Measurements from ENCODE around the gene PTPRD. TPM values are rescaled to one million over a fixed set of nuclear protein-coding genes. Genes with fewer than 3 reads are reported as not detected.

Gene PTPRD
- total and polyA plus RNA-seq, 2 donors (not counting 1 experiment from before 2014, with no cell fraction given), result 0.35 to 4.8 TPM

- H3K27ac ChIP-seq (ENCODE audit: insufficient read depth, low read length), result no peak overlapping the region
- H3K27me3 ChIP-seq (ENCODE audit: control insufficient read depth, insufficient read depth, low read length), result no peaks in the 10 kb centered on the region
- DNase-seq (ENCODE audit: low read depth in 2 of 2), result no peak
- no peaks in the 10 kb centered on the region for H4K20me1 ChIP-seq (ENCODE audit: control insufficient read depth, extremely low read depth, insufficient read depth, low read length)
- TF ChIP-seq EZH2 (IDR thresholded peaks at IDR 0.05; ENCODE audit: low read length, missing control alignments), result no peak
- H3K4me3 ChIP-seq (replicated peaks in 1 of 4; ENCODE audit: control extremely low read depth in 1 of 4, insufficient read depth in 1 of 4, low read depth in 3 of 4, low read length in 4 of 4), result no peak overlapping the region
- H3K79me2 ChIP-seq (ENCODE audit: control insufficient read depth, insufficient read depth, low read length), result no peaks in the 10 kb centered on the region
- H2AFZ ChIP-seq (ENCODE audit: low read length), result no peak overlapping the region
- H3K9ac ChIP-seq (ENCODE audit: insufficient read depth, low read length), result no peak overlapping the region
- no peak overlapping the region for H3K4me2 ChIP-seq (ENCODE audit: extremely low read depth, insufficient read depth, low read length)
- H3K36me3 ChIP-seq (ENCODE audit: control insufficient read depth, insufficient read depth, low read length), result no peaks in the 10 kb centered on the region
- no peaks in the 10 kb centered on the region for H3K4me1 ChIP-seq (ENCODE audit: control insufficient read depth, extremely low read depth, insufficient read depth, low read length)
- H3K9me3 ChIP-seq (ENCODE audit: control insufficient read depth, insufficient read depth, low read depth, low read length), result no peaks in the 10 kb centered on the region
Observed at GRCh38 chr9:9598723-9599122, 1014.1 kb downstream of the PTPRD start.

- H3K4me3 ChIP-seq (replicated peaks in 1 of 4; ENCODE audit: control extremely low read depth in 1 of 4, insufficient read depth in 1 of 4, low read depth in 3 of 4, low read length in 4 of 4), result no peak overlapping the region
Observed at GRCh38 chr9:9592104-9592503, 1020.7 kb downstream of the PTPRD start.

GRCh38 chr9:9585920-9586319, 1026.9 kb downstream of the PTPRD start:
- Histone ChIP-seq H3K4me3 (replicated peaks in 1 of 4; ENCODE audit: control extremely low read depth in 1 of 4, insufficient read depth in 1 of 4, low read depth in 3 of 4, low read length in 4 of 4) (no peak overlapping the region), H3K9ac (ENCODE audit: insufficient read depth, low read length) (no peak overlapping the region), H2AFZ (ENCODE audit: low read length) (no peak overlapping the region), H3K27me3 (ENCODE audit: control insufficient read depth, insufficient read depth, low read length) (no peaks in the 10 kb centered on the region), H3K4me1 (ENCODE audit: control insufficient read depth, extremely low read depth, insufficient read depth, low read length) (no peaks in the 10 kb centered on the region), H4K20me1 (ENCODE audit: control insufficient read depth, extremely low read depth, insufficient read depth, low read length) (no peaks in the 10 kb centered on the region), H3K9me3 (ENCODE audit: control insufficient read depth, insufficient read depth, low read depth, low read length) (no peaks in the 10 kb centered on the region), H3K79me2 (ENCODE audit: control insufficient read depth, insufficient read depth, low read length) (no peaks in the 10 kb centered on the region), H3K36me3 (ENCODE audit: control insufficient read depth, insufficient read depth, low read length) (no peaks in the 10 kb centered on the region), H3K27ac (ENCODE audit: insufficient read depth, low read length) (no peak overlapping the region), H3K4me2 (ENCODE audit: extremely low read depth, insufficient read depth, low read length) (no peak overlapping the region)
- no peak for TF ChIP-seq EZH2 (IDR thresholded peaks at IDR 0.05; ENCODE audit: low read length, missing control alignments)
- no peak for TF ChIP-seq CTCF (conservative IDR thresholded peaks at IDR 0.05 in 1 of 2, IDR thresholded peaks at IDR 0.05 in 1 of 2; ENCODE audit: low read depth in 1 of 2, low read length in 2 of 2)
- DNase-seq (ENCODE audit: low read depth in 2 of 2), result no peak

More at GRCh38 chr9:9592104-9592503, 1020.7 kb downstream of the PTPRD start:
- no peaks in the 10 kb centered on the region for H3K4me1 ChIP-seq (ENCODE audit: control insufficient read depth, extremely low read depth, insufficient read depth, low read length)
- no peak overlapping the region for H2AFZ ChIP-seq (ENCODE audit: low read length)
- H3K9ac ChIP-seq (ENCODE audit: insufficient read depth, low read length), result no peak overlapping the region
- no peaks in the 10 kb centered on the region for H3K9me3 ChIP-seq (ENCODE audit: control insufficient read depth, insufficient read depth, low read depth, low read length)
- no peaks in the 10 kb centered on the region for H3K36me3 ChIP-seq (ENCODE audit: control insufficient read depth, insufficient read depth, low read length)
- no peaks in the 10 kb centered on the region for H4K20me1 ChIP-seq (ENCODE audit: control insufficient read depth, extremely low read depth, insufficient read depth, low read length)
- H3K79me2 ChIP-seq (ENCODE audit: control insufficient read depth, insufficient read depth, low read length), result no peaks in the 10 kb centered on the region
- no peak for TF ChIP-seq EZH2 (IDR thresholded peaks at IDR 0.05; ENCODE audit: low read length, missing control alignments)
- no peak for TF ChIP-seq CTCF (conservative IDR thresholded peaks at IDR 0.05 in 1 of 2, IDR thresholded peaks at IDR 0.05 in 1 of 2; ENCODE audit: low read depth in 1 of 2, low read length in 2 of 2)
- DNase-seq (ENCODE audit: low read depth in 2 of 2), result no peak
- no peak overlapping the region for H3K4me2 ChIP-seq (ENCODE audit: extremely low read depth, insufficient read depth, low read length)
- no peaks in the 10 kb centered on the region for H3K27me3 ChIP-seq (ENCODE audit: control insufficient read depth, insufficient read depth, low read length)
- H3K27ac ChIP-seq (ENCODE audit: insufficient read depth, low read length), result no peak overlapping the region

Measured in fibroblast of lung (primary cell).